HG03354 (cell line): Measurements from ENCODE around the gene DDX1.
A peak's percentile ranks its signal among the peaks of the same experiment; 100 is the strongest.
"Not testable (repeated sequence)": the region's sequence is repeated elsewhere in the genome, so short reads cannot be mapped to it uniquely, and the experiment has no call there.

ENCODE experiments used
- ATAC-seq: cut with Tn5 transposase; IDR thresholded peaks from one replicate; pipeline ENCODE4 v1.9.1; 2021; ENCODE audit warnings: mild to moderate bottlenecking; ENCODE audit not compliant: unreplicated experiment, poor library complexity, severe bottlenecking

Gene DDX1

DNA sequence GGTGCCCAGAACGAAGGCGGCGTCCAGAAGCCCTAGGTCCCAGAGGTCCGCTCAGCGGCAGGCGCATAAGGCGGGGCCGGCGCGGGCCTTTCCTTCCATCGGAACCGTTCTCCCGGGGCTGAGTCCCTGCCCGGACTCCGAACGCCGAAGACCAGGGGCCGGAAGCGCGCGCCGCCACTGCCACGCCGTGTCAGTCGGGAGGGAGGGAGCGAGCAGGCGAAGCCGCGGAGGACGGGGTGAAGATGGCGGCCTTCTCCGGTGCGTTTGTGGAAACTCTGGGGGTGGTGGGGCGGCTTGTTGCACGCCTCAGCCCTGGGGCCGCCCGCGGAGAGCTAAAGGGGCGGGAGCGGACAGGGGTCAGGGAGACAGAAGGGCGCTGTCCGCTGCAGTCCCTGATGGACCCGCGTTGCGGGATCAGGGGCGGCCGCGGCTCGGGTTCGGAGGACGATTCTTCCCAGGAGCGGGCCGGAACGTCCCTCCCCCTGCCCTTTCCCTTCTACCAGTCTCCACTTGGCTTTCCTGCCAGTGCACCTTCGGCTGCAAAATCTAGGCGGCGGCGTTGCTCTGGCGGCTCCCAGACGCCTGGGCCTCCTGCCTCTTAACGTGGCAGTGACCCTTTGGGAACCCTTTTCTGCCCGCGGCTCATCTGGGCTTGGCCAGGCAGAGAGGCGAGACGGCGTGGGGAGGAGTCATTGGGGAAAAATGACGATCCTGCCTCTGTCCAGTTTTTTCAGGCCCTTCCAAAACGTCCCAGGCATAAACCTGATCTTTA lies at the start of gene DDX1:
Gene DDX1 (plus strand): TSS at position 177 of the 772 bp plus-strand sequence. CDS start 66 bp downstream, at position 243.
- ATAC-seq: peak; percentile 96

- ATAC-seq: not testable (repeated sequence)
Measured at GRCh38 chr2:15542269-15542668, 49.4 kb upstream of the DDX1 start.

GRCh38 chr2:15543053-15543452 lies 48.6 kb upstream of the DDX1 start:
- no peak for ATAC-seq

DNA sequence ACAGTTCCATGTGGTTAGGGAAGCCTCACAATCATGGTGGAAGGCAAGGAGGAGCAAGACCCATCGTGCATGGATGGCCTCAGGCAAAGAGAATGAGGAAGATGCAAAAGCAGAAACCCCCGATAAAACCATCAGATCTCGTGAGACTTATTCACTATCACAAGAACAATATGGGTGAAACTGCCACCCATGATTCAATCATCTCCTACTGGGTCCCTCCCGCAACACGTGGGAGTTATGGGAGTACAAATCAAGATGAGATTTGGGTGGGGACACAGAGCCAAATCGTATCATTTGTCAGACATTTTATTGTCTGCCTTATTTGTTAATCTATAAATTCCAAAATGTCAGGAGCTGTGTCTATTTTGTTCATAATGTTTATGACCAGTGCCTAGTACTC lies 48.1 kb upstream of the DDX1 start:
- ATAC-seq: no peak

DNA sequence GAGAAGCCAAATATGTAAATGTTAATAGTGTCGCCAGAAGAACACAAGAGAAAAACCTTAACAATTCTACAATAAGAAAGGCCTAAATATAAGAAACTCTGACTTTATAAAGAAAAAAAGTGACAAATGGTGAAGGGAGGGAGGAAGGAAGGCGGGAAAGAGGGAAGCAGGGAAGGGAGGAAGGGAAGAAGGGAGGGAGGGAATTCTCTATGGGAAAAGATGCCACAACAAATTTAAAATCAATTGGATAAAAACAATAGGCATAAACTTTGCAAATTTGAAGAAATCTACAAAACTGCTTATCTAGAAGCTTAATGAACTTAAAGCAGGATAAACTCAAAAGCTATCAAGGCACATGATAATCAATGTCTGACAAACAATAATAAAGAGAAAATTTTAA lies 47.4 kb upstream of the DDX1 start:
- ATAC-seq: no peak

- ATAC-seq: no peak
Measured at GRCh38 chr2:15546297-15547098, 45.2 kb upstream of the DDX1 start.

GRCh38 chr2:15547115-15547876 lies 44.4 kb upstream of the DDX1 start:
- ATAC-seq: no peak

DNA sequence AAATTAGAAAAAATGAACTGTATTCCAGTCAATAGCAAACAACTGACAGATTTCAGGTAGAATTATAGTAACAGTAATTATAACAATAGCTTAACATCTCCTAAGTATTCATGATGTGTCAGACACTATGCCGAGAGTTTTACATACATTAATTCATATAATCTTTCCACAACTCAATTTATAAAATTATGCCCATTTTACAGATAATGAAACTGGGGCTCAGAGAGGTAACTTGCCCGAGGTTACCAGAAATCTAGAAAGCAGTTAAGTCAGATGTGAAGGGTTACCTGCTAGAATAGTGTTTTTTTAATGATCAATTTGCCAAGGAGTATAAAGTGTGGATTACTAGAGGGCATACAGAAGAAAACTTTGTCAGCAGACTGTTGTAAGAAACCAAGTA lies 42.7 kb upstream of the DDX1 start:
- no peak for ATAC-seq

- ATAC-seq: no peak
Measured at GRCh38 chr2:15553519-15553918, 38.1 kb upstream of the DDX1 start.

GRCh38 chr2:15553951-15554350 lies 37.7 kb upstream of the DDX1 start:
- ATAC-seq: no peak

DNA sequence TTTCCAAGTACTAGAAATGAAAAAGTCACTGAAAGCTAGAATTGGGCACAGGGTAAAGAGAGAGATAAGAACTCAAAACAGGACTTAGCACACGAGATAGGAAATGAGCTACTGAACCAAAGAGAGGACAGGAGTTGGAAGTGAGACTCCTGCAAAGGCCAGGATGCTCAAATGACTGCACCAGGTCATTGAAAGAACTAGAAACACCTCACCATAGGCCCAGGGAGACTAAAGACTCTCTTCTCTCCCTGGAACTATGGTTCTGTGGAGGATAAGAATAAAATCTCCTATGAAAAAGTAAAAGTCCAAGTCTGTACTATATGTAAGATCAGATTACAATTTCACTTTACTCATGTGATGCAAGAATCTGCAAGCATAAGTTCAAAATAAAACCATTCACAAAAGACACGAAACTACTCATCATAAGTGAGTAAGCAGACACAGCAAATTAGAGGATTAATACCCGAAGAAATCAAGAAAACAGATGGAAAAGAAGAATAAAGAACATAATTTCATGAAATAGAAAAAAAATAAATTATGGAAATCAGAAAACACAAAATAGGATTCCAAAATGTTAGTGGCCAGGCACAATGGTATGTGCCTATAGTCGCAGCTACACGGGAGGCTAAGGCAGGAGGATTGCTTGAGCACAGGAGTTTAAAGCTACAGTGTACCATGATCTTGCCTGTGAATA lies 37.0 kb upstream of the DDX1 start:
- no peak for ATAC-seq

DNA sequence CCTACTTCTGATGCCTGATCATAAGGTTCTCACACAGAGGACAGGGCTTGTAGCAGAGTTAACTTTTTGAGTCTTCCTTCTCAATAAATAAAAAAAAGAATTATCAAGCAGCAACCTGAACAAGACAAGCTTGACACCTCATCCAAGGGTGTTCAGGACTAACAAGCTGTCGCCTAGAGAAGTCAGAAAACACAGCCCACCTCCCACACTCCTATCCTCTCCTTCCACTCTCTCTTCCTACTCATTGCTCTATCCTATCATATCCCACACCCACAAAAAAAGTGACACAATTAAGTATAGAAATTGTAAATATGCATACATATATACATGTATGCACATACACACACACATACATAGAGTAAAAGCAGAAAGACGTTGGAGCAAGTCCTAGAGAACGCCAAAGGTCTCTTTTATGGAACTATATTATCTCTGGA lies 35.9 kb upstream of the DDX1 start:
- ATAC-seq: no peak

DNA sequence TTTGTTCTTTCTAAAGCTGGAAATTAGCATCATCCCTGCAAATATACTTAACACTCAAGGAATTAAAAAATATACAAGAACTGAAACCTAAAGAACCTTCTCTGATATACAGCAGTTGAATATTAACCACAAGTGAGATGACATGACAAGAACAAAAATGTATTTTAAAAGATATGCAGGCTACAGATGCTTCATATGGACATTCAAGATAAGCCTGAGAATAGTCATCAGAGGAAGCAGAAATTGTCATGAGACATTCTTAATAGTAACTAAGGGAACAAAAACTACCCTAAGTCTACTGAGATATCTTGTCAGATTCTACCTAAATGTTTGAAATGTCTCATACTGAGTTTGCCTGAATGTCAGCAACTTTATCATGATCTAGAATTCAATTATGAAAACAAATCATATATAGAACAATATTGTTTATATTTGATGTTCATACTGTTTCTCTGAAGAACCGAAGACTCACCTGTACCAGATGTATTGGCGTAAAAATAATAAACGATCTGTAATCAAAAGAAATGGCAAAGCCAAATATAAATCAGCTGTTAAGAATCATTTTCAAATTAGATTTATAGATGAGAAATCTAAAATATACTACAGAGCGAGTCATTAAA lies 35.2 kb upstream of the DDX1 start:
- ATAC-seq: no peak

DNA sequence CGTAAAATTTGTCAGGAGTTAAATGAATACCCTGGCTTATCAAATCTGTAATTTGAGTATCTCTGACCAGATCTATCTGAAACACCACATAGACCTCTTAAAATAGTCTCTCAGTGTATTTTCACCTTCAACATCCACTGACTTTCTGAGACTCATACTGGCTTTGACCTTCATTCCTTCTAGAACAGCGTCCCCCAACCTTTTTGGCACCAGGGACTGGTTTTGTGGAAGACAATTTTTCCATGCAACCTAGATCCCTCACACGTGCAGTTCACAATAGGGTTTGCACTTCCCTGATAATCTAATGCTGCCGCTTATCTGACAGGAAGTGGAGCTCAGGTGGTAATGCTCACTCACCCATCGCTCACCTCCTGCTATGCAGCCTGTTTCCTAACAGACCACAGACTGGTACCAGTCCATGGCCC lies 33.8 kb upstream of the DDX1 start:
- ATAC-seq: no peak

GRCh38 chr2:15559379-15560139 lies 32.1 kb upstream of the DDX1 start:
- no peak for ATAC-seq

DNA sequence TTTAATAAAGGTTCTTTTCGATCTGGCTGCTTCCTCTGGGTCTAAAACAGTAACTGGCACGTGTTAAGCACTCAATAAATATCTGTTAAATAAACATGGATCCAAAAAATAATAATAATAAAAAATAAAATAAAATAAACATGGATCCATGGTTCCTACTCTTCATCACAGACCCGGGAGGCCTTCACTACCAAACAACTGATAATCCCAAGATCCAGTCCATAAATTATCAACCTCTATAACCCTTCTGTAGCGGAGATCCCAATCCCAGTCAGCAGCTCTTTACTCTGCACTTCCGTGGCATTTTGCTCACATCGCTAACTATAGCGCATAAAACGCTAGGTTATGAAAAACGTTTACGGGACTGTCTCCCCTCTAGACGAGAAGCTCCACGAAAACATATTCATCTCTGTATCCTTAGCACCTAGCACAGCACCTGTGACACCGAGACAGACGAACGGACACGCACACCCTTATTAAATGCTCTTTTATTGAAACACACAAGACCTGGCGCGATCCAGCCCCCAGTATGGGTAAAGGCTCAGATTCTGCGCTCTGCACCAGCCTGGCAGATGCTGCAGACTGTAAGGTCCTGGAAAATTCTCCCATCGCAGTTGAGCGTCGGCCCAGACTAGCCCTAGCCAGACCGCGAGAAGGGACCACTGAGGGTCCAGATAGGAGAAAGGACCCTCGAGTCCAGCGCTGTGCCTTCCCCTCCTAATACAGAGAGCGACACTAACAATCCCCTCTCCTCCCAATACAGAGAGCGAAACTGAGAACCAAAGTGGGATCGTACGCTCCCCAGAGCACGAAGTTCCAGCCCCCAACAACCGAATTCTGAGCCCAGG lies 31.3 kb upstream of the DDX1 start:
- ATAC-seq: peak; percentile 52

GRCh38 chr2:15560988-15561573 lies 30.6 kb upstream of the DDX1 start, which contains the start of gene NBAS:
Gene NBAS (minus strand): TSS chr2:15561334. CDS start chr2:15561304, 30 bp downstream.
- ATAC-seq: peak; percentile 84
